GM23338 (cell line): ENCODE data around the gene EMD. TPM values are rescaled to one million over a fixed set of nuclear protein-coding genes. Genes with fewer than 3 reads are reported as not detected.

ENCODE experiments used
- ATAC-seq: fragments of 200-7000 bp; cut with Tn5 transposase; 3 replicates; pipeline ENCODE4 v1.9.1; 2020
- DNase-seq: peaks from one replicate; pipeline ENCODE4 v3.0.0-alpha.2; 2015; ENCODE audit warnings: low spot score
- H2AFZ ChIP-seq: fragments of 200-600 bp; sonication (generic); 2 replicates; pipeline ENCODE4 v1.8.0; 2016; ENCODE audit warnings: antibody characterized with exemption, mild to moderate bottlenecking, moderate library complexity
- H3F3A ChIP-seq: fragments of 200-600 bp; sonication (generic); replicated peaks from 2 replicates; pipeline ENCODE4 v1.8.0; 2017; ENCODE audit warnings: antibody characterized with exemption, mixed run types, low read depth
- H3K27ac ChIP-seq: fragments of 200-600 bp; sonication (generic); 2 replicates; pipeline ENCODE4 v1.6.1; 2016; ENCODE audit warnings: low read depth
- H3K27me3 ChIP-seq: fragments of 200-600 bp; sonication (generic); 2 replicates; pipeline ENCODE4 v1.8.0; 2016; ENCODE audit warnings: mild to moderate bottlenecking, mixed run types, moderate library complexity; ENCODE audit not compliant: insufficient read depth
- H3K36me3 ChIP-seq: fragments of 200-600 bp; sonication (generic); 2 replicates; pipeline ENCODE4 v1.8.0; 2016; ENCODE audit warnings: mild to moderate bottlenecking; ENCODE audit not compliant: insufficient read depth
- H3K4me1 ChIP-seq: fragments of 200-600 bp; sonication (generic); 2 replicates; pipeline ENCODE4 v1.8.0; 2016; ENCODE audit warnings: mild to moderate bottlenecking, moderate library complexity; ENCODE audit not compliant: insufficient read depth
- H3K4me2 ChIP-seq: fragments of 200-600 bp; sonication (generic); 2 replicates; pipeline ENCODE4 v1.7.1; 2017; ENCODE audit warnings: mixed run types
- H3K4me3 ChIP-seq: fragments of 200-600 bp; sonication (generic); 2 replicates; pipeline ENCODE4 v1.6.1; 2016; ENCODE audit warnings: mixed run types
- H3K79me2 ChIP-seq: fragments of 200-600 bp; sonication (generic); replicated peaks from 2 replicates; pipeline ENCODE4 v1.8.0; 2017; ENCODE audit warnings: mild to moderate bottlenecking; ENCODE audit not compliant: insufficient read depth
- H3K9me2 ChIP-seq: fragments of 200-600 bp; sonication (generic); 2 replicates; pipeline ENCODE4 v1.8.0; 2017; ENCODE audit not compliant: insufficient read depth
- H4K20me1 ChIP-seq: fragments of 200-600 bp; sonication (generic); replicated peaks from 2 replicates; pipeline ENCODE4 v1.8.0; 2017; ENCODE audit warnings: mild to moderate bottlenecking; ENCODE audit not compliant: insufficient read depth
- H3K27ac Mint-ChIP-seq: 2 replicates; pipeline ENCODE4 v1.8.0; 2020; ENCODE audit warnings: inconsistent platforms, mild to moderate bottlenecking, moderate library complexity, mixed read lengths
- H3K27me3 Mint-ChIP-seq: 3 replicates; pipeline ENCODE4 v1.8.0; 2022; ENCODE audit warnings: low read depth, mild to moderate bottlenecking, moderate library complexity, mixed read lengths, inconsistent platforms; ENCODE audit not compliant: insufficient read depth, poor library complexity
- H3K36me3 Mint-ChIP-seq: 3 replicates; pipeline ENCODE4 v1.8.0; 2021; ENCODE audit warnings: low read depth, mild to moderate bottlenecking, inconsistent platforms, moderate library complexity, mixed read lengths
- H3K4me1 Mint-ChIP-seq: 3 replicates; pipeline ENCODE4 v1.8.0; 2020; ENCODE audit warnings: mild to moderate bottlenecking, inconsistent platforms, mixed read lengths
- H3K4me3 Mint-ChIP-seq: 3 replicates; pipeline ENCODE4 v1.8.0; 2021; ENCODE audit warnings: moderate library complexity, mild to moderate bottlenecking, inconsistent platforms, mixed read lengths
- H3K9me3 Mint-ChIP-seq: 3 replicates; pipeline ENCODE4 v1.8.0; 2020; ENCODE audit warnings: moderate library complexity, mild to moderate bottlenecking, inconsistent platforms, mixed read lengths
- CTCF ChIP-seq, 2 experiments: fragments of 200-600 bp in 1 of 2; sonication (generic) in 1 of 2; conservative IDR thresholded peaks; 2 replicates each; pipeline versions ENCODE4 v1.5.1 to v1.6.1; 2016 to 2017; ENCODE audit warnings: antibody characterized with exemption in 2 of 2, low read depth in 2 of 2, mild to moderate bottlenecking in 2 of 2, moderate library complexity in 1 of 2
- ETS1 ChIP-seq: IDR thresholded peaks from 2 replicates; pipeline ENCODE4 v1.6.1; 2016; ENCODE audit warnings: antibody characterized with exemption
- JUNB ChIP-seq: IDR thresholded peaks from one replicate; pipeline ENCODE4 v1.6.1; 2016; ENCODE audit warnings: antibody characterized with exemption; ENCODE audit not compliant: unreplicated experiment
- NANOG ChIP-seq: IDR thresholded peaks from 2 replicates; pipeline ENCODE4 v1.6.1; 2016; ENCODE audit warnings: antibody characterized with exemption, borderline replicate concordance
- POLR2AphosphoS5 ChIP-seq: IDR thresholded peaks from 2 replicates; pipeline ENCODE4 v1.6.1; 2016; ENCODE audit warnings: antibody characterized with exemption, low read depth
- ZNF462 ChIP-seq: fragments of 250-450 bp; sonication (Bioruptor Pico); IDR thresholded peaks from 2 replicates; pipeline ENCODE4 v1.5.0; 2020; ENCODE audit warnings: mild to moderate bottlenecking, moderate library complexity
- polyA plus RNA-seq: library from polyadenylated mRNA; unstranded; fragments of >200 nt; fragmentation: Nextera tagmentation; extraction: Ambion mirVana; gene quantifications from 2 replicates; pipeline ENCODE4 v1.2.1, GENCODE V29; 2016
- total RNA-seq: library from RNA; depleted of rRNA; stranded (reverse); fragments of >200 nt; shearing (Covaris generic); gene quantifications from 2 replicates; pipeline ENCODE4 v1.2.3, GENCODE V29; 2014

EMD gene
- total and polyA plus RNA-seq, 2 experiments from 2014 or later = 74.2 to 78.6 TPM

- no peaks in the 10 kb centered on the region for H4K20me1 ChIP-seq
- H3K4me2 ChIP-seq = peak overlapping the region; percentile 90
- Mint-ChIP-seq H3K4me1 (peaks cover 13% of the 10 kb centered on the region; the same call in 2 of the 3 replicates), H3K9me3 (peaks cover 9% of the 10 kb centered on the region; the same call in 1 of the 3 replicates), H3K36me3 (peaks cover 36% of the 10 kb centered on the region), H3K27me3 (peaks cover 40% of the 10 kb centered on the region), H3K4me3 (peak overlapping the region; percentile 100), H3K27ac (peak overlapping the region; percentile 100)
- H3K4me1 ChIP-seq = peaks cover 6% of the 10 kb centered on the region; the same call in 1 of the 2 replicates
- peaks cover 17% of the 10 kb centered on the region for H3K79me2 ChIP-seq
- peak overlapping the region; percentile 92 for H3K27ac ChIP-seq
- H3K27me3 ChIP-seq = no peaks in the 10 kb centered on the region
- H3K9me2 ChIP-seq = no peaks in the 10 kb centered on the region
- peak overlapping the region; percentile 85 for H3K4me3 ChIP-seq
- ATAC-seq (peak; percentile 4; the same call in 2 of the 3 replicates), DNase-seq (peak; percentile 61)
- H3K36me3 ChIP-seq = peaks cover 4% of the 10 kb centered on the region; the same call in 1 of the 2 replicates
- no peak for TF ChIP-seq NANOG
- TF ChIP-seq ETS1 = no peak
- no peak for TF ChIP-seq JUNB
- no peak for TF ChIP-seq ZNF462 (CRISPR knock-in tag)
- peak; percentile 64 to 65 for TF ChIP-seq CTCF (conservative IDR thresholded peaks at IDR 0.05; ENCODE audit: low read depth in 2 of 2)
- no peak for TF ChIP-seq POLR2AphosphoS5
- H3F3A ChIP-seq = peaks cover 21% of the 10 kb centered on the region
- no peak overlapping the region for H2AFZ ChIP-seq
Measured at GRCh38 chrX:154398668-154399526, 19.8 kb downstream of the EMD start.
